HG02885 (cell line): ENCODE results near the gene KBTBD8.

Experiments used
- ATAC-seq: cut with Tn5 transposase; IDR thresholded peaks from one replicate; pipeline ENCODE4 v1.9.1; 2021; ENCODE audit warnings: mild to moderate bottlenecking; ENCODE audit not compliant: unreplicated experiment, poor library complexity

Gene KBTBD8

DNA sequence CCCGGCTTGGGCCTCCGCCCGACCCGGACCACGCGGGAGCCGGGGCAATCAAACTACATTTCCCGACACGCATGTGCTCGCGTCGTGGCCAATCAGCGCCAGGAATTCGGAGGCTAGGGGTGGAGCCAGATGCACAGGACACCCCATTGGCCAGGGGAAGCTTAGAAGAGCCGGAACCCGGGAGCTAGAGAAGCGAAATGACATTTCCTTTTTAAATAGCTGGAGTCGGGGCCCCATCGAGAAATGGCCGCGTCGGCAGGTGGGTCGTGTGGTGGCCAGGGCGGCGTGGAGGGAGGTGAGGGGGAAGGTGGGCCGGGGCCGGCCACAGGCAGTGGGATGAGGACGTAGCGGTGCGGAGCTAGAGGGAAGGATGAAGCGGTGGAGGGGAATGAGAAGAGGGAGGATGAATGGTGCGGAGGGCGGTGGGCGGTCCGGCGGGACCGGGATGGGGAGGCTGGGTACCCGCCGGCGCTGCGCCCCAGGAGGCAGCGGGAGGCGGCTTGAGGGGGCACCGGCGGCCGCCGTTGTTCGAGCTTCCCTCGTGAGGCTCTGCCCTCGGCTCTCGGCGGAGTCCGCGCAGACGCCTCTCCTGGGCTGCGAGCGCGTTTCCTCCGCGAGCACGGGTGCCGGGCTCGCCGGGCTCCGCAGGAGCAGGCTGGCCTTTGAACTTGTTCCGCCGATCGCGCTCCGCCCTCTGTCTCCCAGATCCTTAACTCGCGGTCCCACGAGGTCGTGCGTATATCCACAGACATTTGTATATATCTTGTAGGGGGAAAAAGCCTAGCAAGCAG lies at the start of gene KBTBD8:
KBTBD8 (plus strand) TSS at position 195 of the 791 bp plus-strand sequence; CDS start at position 244, 49 bp downstream.
- ATAC-seq = peak; percentile 89

- no peak for ATAC-seq
These were observed 49.3 kb upstream of the KBTBD8 start for GRCh38 chr3:66948838-66949237.

- no peak for ATAC-seq
These were observed 48.2 kb upstream of the KBTBD8 start for GRCh38 chr3:66949898-66950297.

DNA sequence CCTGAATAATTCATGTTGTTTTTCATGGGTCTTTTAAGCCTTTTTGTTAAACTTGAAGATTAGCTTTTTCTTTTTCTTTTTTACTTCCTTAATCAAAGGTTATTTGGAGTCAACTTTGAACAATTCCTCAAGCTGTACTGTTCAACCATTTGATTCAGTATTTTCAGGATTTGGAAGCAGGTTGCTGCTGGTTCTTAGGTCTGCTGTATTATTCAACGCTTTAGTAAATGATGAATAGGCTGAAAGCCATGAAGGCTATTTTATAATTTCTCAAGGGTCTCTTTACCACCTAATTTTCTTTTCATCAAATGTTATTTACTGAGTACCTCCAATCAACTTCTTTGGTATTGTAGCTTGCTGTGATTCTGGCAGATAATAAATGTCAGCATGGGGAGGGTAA lies 45.8 kb upstream of the KBTBD8 start:
- no peak for ATAC-seq

GRCh38 chr3:66953934-66954445 lies 44.1 kb upstream of the KBTBD8 start:
- ATAC-seq = no peak

GRCh38 chr3:66956742-66957141 lies 41.4 kb upstream of the KBTBD8 start:
- ATAC-seq = no peak

GRCh38 chr3:66957367-66957766 lies 40.7 kb upstream of the KBTBD8 start:
- ATAC-seq = no peak

DNA sequence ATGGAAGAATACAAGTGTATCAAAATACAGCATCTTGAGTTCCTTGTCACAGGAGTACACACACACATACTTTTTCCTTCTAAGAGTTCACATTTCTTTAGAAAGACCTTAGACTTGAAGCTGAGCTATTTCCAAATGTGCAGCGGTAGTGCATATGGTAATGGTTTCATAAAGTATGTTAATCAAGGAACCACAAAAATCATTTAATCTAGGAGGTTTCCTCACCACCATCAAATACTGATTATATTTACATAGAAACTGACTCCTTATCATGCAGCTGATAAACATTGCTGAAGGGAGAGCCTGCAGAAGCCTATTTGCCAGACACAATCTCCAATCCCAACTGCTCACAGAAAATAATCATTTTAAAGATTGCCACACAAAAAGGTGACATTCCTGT lies 40.0 kb upstream of the KBTBD8 start:
- ATAC-seq = no peak

GRCh38 chr3:66962664-66963063 lies 35.4 kb upstream of the KBTBD8 start:
- ATAC-seq = no peak

GRCh38 chr3:66971245-66971644 lies 26.9 kb upstream of the KBTBD8 start:
- no peak for ATAC-seq

DNA sequence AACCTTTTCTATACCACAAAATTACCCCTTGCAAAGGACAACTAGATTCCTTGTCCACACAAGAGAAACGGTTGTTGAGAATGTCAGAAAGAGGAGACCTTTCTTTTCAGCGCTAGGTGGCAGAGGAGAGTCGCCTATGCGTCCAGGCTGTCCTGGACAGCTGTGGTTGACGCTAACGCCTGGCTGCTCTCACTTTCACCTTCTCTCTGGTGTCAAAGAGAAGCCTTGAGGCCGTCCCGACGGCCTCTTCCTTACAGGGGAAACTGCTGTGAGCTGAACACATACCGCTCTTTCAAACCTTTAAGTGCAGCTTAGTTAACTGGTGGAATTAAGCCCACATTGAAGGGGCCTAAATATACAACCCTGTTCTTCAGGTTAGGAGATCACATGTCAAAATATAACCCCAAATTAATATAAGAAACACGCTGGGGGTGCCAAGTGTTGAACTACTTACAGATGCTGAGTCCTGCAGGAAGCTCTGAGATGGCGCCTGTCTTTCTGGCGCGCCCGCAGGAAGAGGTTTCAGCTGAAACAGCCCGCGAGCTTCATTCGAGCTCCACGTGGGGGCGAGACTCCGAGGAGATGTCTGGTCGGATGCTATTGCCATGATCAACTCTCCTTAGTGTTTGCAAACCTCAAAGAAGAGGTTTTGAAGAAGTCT lies 26.1 kb upstream of the KBTBD8 start:
- peak; percentile 99 for ATAC-seq

GRCh38 chr3:66980791-66981190 lies 17.3 kb upstream of the KBTBD8 start:
- ATAC-seq = no peak

GRCh38 chr3:66983101-66983500 lies 15.0 kb upstream of the KBTBD8 start:
- no peak for ATAC-seq

DNA sequence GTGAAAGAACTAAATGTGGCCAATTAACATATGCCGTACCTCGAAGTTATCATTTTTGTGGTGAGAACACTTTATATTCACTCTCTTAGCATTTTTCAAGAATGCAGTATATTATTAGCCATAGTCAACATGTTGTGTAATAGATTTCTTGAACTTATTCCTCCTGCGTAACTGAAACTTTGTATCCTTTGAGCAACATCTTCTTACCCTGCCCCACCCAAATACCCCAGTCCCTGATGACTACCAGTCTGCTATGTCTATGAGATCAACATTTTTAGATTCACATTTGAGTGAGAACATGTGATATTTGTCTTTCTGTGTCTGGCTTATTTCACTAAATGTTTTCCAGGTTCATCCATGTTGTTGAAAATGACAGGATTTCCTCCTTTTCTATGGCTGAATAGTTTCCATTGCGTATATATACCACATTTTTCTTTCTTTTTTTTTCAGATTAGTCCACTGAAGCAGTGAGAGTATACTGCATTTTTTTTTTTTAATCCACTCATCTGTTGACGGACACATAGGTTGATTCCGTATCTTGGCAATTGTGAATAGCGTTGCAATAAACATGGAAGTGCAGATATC lies 12.7 kb upstream of the KBTBD8 start:
- no peak for ATAC-seq

- ATAC-seq = no peak
These were observed 11.7 kb upstream of the KBTBD8 start for GRCh38 chr3:66986406-66986805.

DNA sequence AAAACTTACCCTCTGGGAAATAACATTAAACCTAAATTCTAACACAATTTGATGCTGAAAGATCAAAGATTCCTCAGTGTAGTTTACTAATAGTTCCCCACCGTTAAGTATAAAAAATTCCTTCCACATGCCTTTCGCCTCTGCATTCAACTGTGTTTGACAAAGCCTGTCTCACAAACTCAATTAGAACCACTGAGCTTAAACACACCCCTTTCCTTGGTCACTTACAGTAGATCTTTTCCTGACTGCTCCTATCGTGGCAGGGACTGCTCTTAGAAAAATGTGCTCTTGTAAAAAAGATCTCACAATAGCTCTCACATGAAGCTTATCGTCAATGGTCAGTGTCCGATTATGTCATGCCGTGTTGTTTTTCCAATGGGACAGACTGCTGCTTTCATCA lies 8.9 kb upstream of the KBTBD8 start:
- ATAC-seq = no peak

DNA sequence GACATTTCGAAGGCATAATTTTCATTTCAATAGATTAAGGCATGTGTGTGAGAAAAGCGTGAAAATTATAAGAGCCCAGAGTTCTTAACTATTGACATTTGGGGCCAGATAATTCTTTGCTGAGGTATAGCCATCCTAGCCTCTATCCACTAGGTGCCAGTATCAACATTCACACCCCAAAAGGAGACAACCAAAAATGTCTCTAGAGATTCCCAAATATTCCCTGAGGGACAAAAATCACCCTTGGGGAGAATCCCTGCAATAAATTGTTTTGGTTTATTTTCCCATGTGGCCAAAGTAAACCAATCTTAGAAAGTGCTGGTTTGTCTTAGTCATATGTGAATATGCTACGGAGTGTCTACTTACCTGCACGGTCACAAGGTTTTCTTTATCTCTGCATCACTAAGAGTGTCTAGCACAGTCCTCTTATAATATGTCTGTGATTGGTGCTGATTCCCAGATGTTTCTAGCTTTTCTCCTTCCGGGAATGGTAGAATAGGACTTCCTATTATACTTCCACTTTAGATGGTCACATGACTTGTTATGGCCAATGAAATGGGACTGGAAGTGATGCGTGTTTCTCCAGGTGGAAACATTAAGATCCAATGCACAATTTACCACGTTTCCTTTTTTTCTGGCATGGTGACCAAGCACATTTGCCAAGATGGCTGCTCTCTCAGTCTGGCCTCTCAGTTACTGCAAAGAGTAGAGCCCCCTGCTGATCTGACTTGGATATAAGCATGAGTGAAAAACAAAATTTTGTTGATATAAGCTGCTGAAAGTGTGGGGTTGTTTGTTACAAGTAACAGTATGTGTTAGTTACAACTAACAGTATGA lies 8.0 kb upstream of the KBTBD8 start:
- peak; percentile 81 for ATAC-seq

DNA sequence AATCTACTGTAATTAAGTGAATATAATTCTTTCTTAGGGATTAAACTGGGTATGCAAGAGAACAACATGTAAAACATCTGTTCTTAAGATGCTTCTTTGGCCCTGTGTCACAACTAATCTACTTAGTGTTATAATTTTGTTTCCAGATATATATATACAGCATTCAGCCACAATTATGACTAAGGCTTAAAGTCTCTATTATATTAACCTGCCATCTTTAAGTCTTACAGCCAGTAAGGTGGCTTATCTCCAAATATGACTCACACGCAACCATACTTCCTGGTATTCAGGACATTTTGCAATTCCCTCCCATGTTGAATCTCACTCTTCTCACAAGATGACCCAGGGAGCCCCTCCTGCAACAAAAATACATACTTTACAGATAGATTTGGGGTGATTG lies 6.6 kb upstream of the KBTBD8 start:
- ATAC-seq = no peak

- ATAC-seq = no peak
These were observed 5.0 kb upstream of the KBTBD8 start for GRCh38 chr3:66993082-66993481.

DNA sequence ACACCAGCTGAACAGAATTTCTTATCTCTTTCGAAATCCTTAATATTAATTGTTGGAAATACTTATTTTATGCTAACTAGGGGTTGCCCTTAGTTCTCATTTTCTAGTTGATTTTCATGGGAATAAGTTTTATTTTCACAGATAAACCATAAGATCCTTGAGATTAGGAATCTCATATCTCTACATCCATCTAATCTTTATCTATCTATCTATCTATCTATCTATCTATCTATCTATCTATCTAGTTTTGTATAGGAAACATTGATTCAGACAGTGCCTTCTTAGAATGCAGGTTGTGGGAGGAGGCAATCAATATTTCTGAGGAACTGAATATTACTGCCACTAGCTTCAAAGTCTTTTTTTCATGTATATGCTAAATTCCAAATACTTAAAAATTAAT lies 3.5 kb upstream of the KBTBD8 start:
- no peak for ATAC-seq
